ENCODE data around the gene LUC7L3.

DNA sequence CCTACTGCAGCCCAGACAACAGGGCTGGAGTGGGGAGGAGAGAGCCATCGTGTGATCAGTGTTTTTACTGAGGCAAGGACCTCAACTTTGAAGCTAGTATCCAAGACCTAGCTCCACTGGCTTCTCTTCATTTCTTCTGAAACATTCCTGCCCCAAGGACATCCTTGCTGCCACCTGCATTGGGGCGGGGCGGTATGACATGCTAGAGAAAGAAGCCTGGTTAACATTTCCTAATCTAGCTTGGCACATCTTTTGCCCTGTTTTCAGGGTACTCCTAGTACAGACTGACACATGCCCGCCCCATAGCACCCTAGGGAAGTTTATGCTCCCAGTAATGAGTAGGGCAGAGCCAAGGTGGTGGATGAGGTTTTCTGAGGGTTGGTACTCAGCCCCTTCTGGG lies 65.7 kb downstream of the LUC7L3 start:
- TF ChIP-seq GABPA (IDR thresholded peaks at IDR 0.05; ENCODE audit: low read depth) (no peak), POLR2AphosphoS5 (IDR thresholded peaks at IDR 0.05; ENCODE audit: low read depth) (no peak), SPI1 (IDR thresholded peaks at IDR 0.05; ENCODE audit: borderline replicate concordance, low read depth) (no peak)
- TF ChIP-seq, protein P1, sequence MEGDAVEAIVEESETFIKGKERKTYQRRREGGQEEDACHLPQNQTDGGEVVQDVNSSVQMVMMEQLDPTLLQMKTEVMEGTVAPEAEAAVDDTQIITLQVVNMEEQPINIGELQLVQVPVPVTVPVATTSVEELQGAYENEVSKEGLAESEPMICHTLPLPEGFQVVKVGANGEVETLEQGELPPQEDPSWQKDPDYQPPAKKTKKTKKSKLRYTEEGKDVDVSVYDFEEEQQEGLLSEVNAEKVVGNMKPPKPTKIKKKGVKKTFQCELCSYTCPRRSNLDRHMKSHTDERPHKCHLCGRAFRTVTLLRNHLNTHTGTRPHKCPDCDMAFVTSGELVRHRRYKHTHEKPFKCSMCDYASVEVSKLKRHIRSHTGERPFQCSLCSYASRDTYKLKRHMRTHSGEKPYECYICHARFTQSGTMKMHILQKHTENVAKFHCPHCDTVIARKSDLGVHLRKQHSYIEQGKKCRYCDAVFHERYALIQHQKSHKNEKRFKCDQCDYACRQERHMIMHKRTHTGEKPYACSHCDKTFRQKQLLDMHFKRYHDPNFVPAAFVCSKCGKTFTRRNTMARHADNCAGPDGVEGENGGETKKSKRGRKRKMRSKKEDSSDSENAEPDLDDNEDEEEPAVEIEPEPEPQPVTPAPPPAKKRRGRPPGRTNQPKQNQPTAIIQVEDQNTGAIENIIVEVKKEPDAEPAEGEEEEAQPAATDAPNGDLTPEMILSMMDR (IDR thresholded peaks at IDR 0.05; ENCODE audit: insufficient read depth, low read length): no peak
- TF ChIP-seq, protein P2, sequence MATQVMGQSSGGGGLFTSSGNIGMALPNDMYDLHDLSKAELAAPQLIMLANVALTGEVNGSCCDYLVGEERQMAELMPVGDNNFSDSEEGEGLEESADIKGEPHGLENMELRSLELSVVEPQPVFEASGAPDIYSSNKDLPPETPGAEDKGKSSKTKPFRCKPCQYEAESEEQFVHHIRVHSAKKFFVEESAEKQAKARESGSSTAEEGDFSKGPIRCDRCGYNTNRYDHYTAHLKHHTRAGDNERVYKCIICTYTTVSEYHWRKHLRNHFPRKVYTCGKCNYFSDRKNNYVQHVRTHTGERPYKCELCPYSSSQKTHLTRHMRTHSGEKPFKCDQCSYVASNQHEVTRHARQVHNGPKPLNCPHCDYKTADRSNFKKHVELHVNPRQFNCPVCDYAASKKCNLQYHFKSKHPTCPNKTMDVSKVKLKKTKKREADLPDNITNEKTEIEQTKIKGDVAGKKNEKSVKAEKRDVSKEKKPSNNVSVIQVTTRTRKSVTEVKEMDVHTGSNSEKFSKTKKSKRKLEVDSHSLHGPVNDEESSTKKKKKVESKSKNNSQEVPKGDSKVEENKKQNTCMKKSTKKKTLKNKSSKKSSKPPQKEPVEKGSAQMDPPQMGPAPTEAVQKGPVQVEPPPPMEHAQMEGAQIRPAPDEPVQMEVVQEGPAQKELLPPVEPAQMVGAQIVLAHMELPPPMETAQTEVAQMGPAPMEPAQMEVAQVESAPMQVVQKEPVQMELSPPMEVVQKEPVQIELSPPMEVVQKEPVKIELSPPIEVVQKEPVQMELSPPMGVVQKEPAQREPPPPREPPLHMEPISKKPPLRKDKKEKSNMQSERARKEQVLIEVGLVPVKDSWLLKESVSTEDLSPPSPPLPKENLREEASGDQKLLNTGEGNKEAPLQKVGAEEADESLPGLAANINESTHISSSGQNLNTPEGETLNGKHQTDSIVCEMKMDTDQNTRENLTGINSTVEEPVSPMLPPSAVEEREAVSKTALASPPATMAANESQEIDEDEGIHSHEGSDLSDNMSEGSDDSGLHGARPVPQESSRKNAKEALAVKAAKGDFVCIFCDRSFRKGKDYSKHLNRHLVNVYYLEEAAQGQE (IDR thresholded peaks at IDR 0.05; ENCODE audit: insufficient replicate concordance, low read depth): no peak
